ENCODE measurements around the gene CRACR2A.

The CRACR2A gene

GRCh38 chr12:3712209-3712992, 40.5 kb downstream of the CRACR2A start:
- no peak for TF ChIP-seq CTCF (IDR thresholded peaks at IDR 0.05; ENCODE audit: control insufficient read depth, insufficient read depth, low read depth, low read length, missing control alignments)
- H3K4me3 ChIP-seq (ENCODE audit: control insufficient read depth, low read depth, low read length) = no peak overlapping the region
- no peak for DNase-seq (ENCODE audit: low read depth)

- no peak overlapping the region for H3K4me3 ChIP-seq (ENCODE audit: control insufficient read depth, low read depth, low read length)
- TF ChIP-seq CTCF (IDR thresholded peaks at IDR 0.05; ENCODE audit: control insufficient read depth, insufficient read depth, low read depth, low read length, missing control alignments) = no peak
- no peak for DNase-seq (ENCODE audit: low read depth)
Observed at GRCh38 chr12:3705354-3705675, 47.6 kb downstream of the CRACR2A start.

GRCh38 chr12:3704512-3705353, 48.2 kb downstream of the CRACR2A start:
- no peak for DNase-seq (ENCODE audit: low read depth)
- no peak for TF ChIP-seq CTCF (IDR thresholded peaks at IDR 0.05; ENCODE audit: control insufficient read depth, insufficient read depth, low read depth, low read length, missing control alignments)
- no peak overlapping the region; the same call in 1 of the 2 replicates for H3K4me3 ChIP-seq (ENCODE audit: control insufficient read depth, low read depth, low read length)

GRCh38 chr12:3700861-3701260, 52.0 kb downstream of the CRACR2A start:
- TF ChIP-seq CTCF (IDR thresholded peaks at IDR 0.05; ENCODE audit: control insufficient read depth, insufficient read depth, low read depth, low read length, missing control alignments) = no peak
- H3K4me3 ChIP-seq (ENCODE audit: control insufficient read depth, low read depth, low read length) = no peak overlapping the region
- DNase-seq (ENCODE audit: low read depth) = no peak

GRCh38 chr12:3698218-3698974, 54.5 kb downstream of the CRACR2A start:
- no peak for TF ChIP-seq CTCF (IDR thresholded peaks at IDR 0.05; ENCODE audit: control insufficient read depth, insufficient read depth, low read depth, low read length, missing control alignments)
- no peak overlapping the region for H3K4me3 ChIP-seq (ENCODE audit: control insufficient read depth, low read depth, low read length)
- DNase-seq (ENCODE audit: low read depth) = peak; percentile 90

- H3K4me3 ChIP-seq (ENCODE audit: control insufficient read depth, low read depth, low read length) = no peak overlapping the region
- no peak for DNase-seq (ENCODE audit: low read depth)
- no peak for TF ChIP-seq CTCF (IDR thresholded peaks at IDR 0.05; ENCODE audit: control insufficient read depth, insufficient read depth, low read depth, low read length, missing control alignments)
Observed at GRCh38 chr12:3697311-3697870, 55.5 kb downstream of the CRACR2A start.
